ENCODE data around the gene ABCA2.

DNA sequence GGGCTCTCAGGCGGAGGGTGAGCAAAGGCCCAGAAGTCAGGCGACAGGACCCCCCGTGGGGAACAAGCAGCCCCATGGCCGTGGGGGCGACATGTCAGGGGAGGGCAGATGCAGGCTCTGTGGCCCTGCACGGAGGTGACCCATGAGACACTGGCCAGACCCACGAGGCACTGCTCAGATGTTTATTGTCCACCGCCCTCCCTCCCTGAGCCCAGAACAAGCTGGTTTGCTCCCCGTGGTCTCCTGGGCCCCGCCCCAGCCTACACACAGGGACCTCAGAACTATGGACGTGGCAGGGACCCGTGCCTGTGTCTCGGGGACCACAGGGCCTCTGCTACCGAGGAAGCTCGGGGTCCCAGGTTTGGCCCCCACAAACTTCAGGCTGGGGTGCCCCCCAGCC lies 2.0 kb upstream of the ABCA2 start:
- TF ChIP-seq, protein P1, sequence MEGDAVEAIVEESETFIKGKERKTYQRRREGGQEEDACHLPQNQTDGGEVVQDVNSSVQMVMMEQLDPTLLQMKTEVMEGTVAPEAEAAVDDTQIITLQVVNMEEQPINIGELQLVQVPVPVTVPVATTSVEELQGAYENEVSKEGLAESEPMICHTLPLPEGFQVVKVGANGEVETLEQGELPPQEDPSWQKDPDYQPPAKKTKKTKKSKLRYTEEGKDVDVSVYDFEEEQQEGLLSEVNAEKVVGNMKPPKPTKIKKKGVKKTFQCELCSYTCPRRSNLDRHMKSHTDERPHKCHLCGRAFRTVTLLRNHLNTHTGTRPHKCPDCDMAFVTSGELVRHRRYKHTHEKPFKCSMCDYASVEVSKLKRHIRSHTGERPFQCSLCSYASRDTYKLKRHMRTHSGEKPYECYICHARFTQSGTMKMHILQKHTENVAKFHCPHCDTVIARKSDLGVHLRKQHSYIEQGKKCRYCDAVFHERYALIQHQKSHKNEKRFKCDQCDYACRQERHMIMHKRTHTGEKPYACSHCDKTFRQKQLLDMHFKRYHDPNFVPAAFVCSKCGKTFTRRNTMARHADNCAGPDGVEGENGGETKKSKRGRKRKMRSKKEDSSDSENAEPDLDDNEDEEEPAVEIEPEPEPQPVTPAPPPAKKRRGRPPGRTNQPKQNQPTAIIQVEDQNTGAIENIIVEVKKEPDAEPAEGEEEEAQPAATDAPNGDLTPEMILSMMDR (IDR thresholded peaks at IDR 0.05), result no peak
- TF ChIP-seq POLR2A (IDR thresholded peaks at IDR 0.05), result no peak
